HCT116 (cell line): ENCODE data around the gene ATP1A1. TPM values are rescaled to one million over a fixed set of nuclear protein-coding genes. Genes with fewer than 3 reads are reported as not detected.

Source experiments
- ATAC-seq: fragments of 200-7000 bp; cut with Tn5 transposase; 2 replicates; pipeline ENCODE4 v1.9.1; 2020; ENCODE audit warnings: mild to moderate bottlenecking, moderate library complexity
- BruUV-seq: library from RNA; stranded (reverse); fragments of 400-500 nt; replicated peaks from 2 replicates; lab custom pipeline; 2021; lab: Mats Ljungman, UMichigan
- CTCF ChIA-PET: fragments of 300-600 bp; sonication (Branson Sonifier 250); formaldehyde crosslinking; loops from one replicate; lab custom pipeline; 2021; ENCODE audit warnings: antibody characterized with exemption; lab: Charles Lee
- POLR2A ChIA-PET: fragments of 300-600, 350-600 bp; sonication (Branson Sonifier 250); formaldehyde crosslinking; loops from one replicate; lab custom pipeline; 2021; ENCODE audit warnings: antibody characterized with exemption; lab: Charles Lee
- RAD21 ChIA-PET, 2 experiments: fragments of 300-600 bp; sonication (Branson Sonifier 250); formaldehyde crosslinking; loops; one replicate each; lab custom pipeline; 2023; ENCODE audit warnings: low total read pairs in 2 of 2; ENCODE audit not compliant: uncharacterized antibody in 2 of 2, unreplicated experiment in 2 of 2, low non-redundant PET in 1 of 2; lab: Charles Lee
- DNase-seq: peaks from one replicate; pipeline ENCODE4 v3.0.0-alpha.2; 2010; ENCODE audit warnings: low read depth, low spot score
- H2AFZ ChIP-seq: fragments of 200-600 bp; shearing (Covaris generic), sonication (generic); 2 replicates; pipeline ENCODE4 v1.6.1; 2017; ENCODE audit warnings: low read depth, mixed run types, mixed read lengths, antibody characterized with exemption, low read length; ENCODE audit not compliant: poor library complexity, severe bottlenecking
- H3K27ac ChIP-seq: 2 replicates; pipeline ENCODE4 v1.5.1; 2012; ENCODE audit warnings: low read depth, low read length
- H3K27me3 ChIP-seq: fragments of 200-600 bp; sonication (generic); 2 replicates; pipeline ENCODE4 v1.6.1; 2016; ENCODE audit warnings: mixed run types, low read length, mixed read lengths; ENCODE audit not compliant: insufficient read depth
- H3K36me3 ChIP-seq, 2 experiments: fragments of 200-500 bp in 1 of 2; fragments of 200-600 bp in 1 of 2; sonication (Bioruptor generic) in 1 of 2; sonication (generic) in 1 of 2; 2 replicates each; pipeline versions ENCODE4 v1.5.1 to v1.6.1; 2014 to 2016; ENCODE audit warnings: low read length in 2 of 2, inconsistent platforms in 1 of 2, mixed read lengths in 1 of 2, mixed run types in 1 of 2; ENCODE audit not compliant: insufficient read depth in 2 of 2, control insufficient read depth in 1 of 2
- H3K4me1 ChIP-seq, 2 experiments: fragments of 200-600 bp in 1 of 2; sonication (generic) in 1 of 2; 2 replicates each; pipeline versions ENCODE4 v1.5.1 to v1.6.1; 2012 to 2017; ENCODE audit warnings: low read length in 2 of 2, inconsistent platforms in 1 of 2, mild to moderate bottlenecking in 1 of 2, mixed read lengths in 1 of 2, mixed run types in 1 of 2, moderate library complexity in 1 of 2; ENCODE audit not compliant: insufficient read depth in 2 of 2, control insufficient read depth in 1 of 2
- H3K4me2 ChIP-seq: fragments of 200-600 bp; sonication (generic); 2 replicates; pipeline ENCODE4 v1.6.1; 2017; ENCODE audit warnings: mixed run types, low read length, mixed read lengths
- H3K4me3 ChIP-seq, 2 experiments: fragments of 200-600 bp in 1 of 2; sonication (generic) in 1 of 2; replicated peaks in 1 of 2; 2 replicates each; pipeline ENCODE4 v1.5.1; 2011 to 2016; ENCODE audit warnings: low read length in 2 of 2, control low read depth in 1 of 2, low read depth in 1 of 2, mild to moderate bottlenecking in 1 of 2, mixed read lengths in 1 of 2, mixed run types in 1 of 2
- H3K79me2 ChIP-seq: fragments of 200-600 bp; sonication (generic); 2 replicates; pipeline ENCODE4 v1.6.1; 2017; ENCODE audit warnings: mild to moderate bottlenecking, mixed run types, low read length, moderate library complexity, mixed read lengths; ENCODE audit not compliant: insufficient read depth
- H3K9ac ChIP-seq: fragments of 200-600 bp; sonication (generic); 2 replicates; pipeline ENCODE4 v1.6.1; 2016; ENCODE audit warnings: low read length, mixed read lengths
- H3K9me2 ChIP-seq: fragments of 200-600 bp; sonication (generic), shearing (Covaris generic); 2 replicates; pipeline ENCODE4 v1.6.1; 2017; ENCODE audit warnings: mixed run types, mild to moderate bottlenecking, moderate library complexity; ENCODE audit not compliant: insufficient read depth
- H3K9me3 ChIP-seq, 2 experiments: fragments of 200-500 bp in 1 of 2; fragments of 200-600 bp in 1 of 2; sonication (Bioruptor generic) in 1 of 2; sonication (generic) in 1 of 2; 2 replicates each; pipeline ENCODE4 v1.6.1; 2014 to 2017; ENCODE audit warnings: low read length in 2 of 2, mixed read lengths in 2 of 2, inconsistent platforms in 1 of 2, low read depth in 1 of 2, mild to moderate bottlenecking in 1 of 2, mixed run types in 1 of 2, moderate library complexity in 1 of 2; ENCODE audit not compliant: control insufficient read depth in 1 of 2, insufficient read depth in 1 of 2
- H4K20me1 ChIP-seq: fragments of 200-600 bp; sonication (generic), shearing (Covaris generic); 2 replicates; pipeline ENCODE4 v1.6.1; 2017; ENCODE audit warnings: mixed run types, mild to moderate bottlenecking, moderate library complexity; ENCODE audit not compliant: insufficient read depth
- CBX3 ChIP-seq: IDR thresholded peaks from 2 replicates; pipeline ENCODE4 v1.6.1; 2012; ENCODE audit warnings: low read depth
- EGR1 ChIP-seq: IDR thresholded peaks from 2 replicates; pipeline ENCODE4 v1.6.1; 2012; ENCODE audit warnings: low read depth
- EZH2 ChIP-seq: fragments of 200-600 bp; sonication (generic); IDR thresholded peaks from 2 replicates; pipeline ENCODE4 v1.6.1; 2017; ENCODE audit warnings: antibody characterized with exemption, mixed run types
- EZH2phosphoT487 ChIP-seq: fragments of 200-600 bp; IDR thresholded peaks from 2 replicates; pipeline ENCODE4 v1.6.1; 2018; ENCODE audit warnings: antibody characterized with exemption, borderline replicate concordance
- FOSL1 ChIP-seq: IDR thresholded peaks from 2 replicates; pipeline ENCODE4 v1.6.1; 2012; ENCODE audit warnings: low read depth
- POLR2A ChIP-seq: IDR thresholded peaks from 2 replicates; pipeline ENCODE4 v1.7.0; 2011; ENCODE audit warnings: borderline replicate concordance; ENCODE audit not compliant: insufficient read depth, insufficient read length; ENCODE audit errors: extremely low read depth
- POLR2AphosphoS5 ChIP-seq: IDR thresholded peaks from 2 replicates; pipeline ENCODE4 v1.6.1; 2011; ENCODE audit warnings: mild to moderate bottlenecking, low read depth, low read length, moderate library complexity
- RAD21 ChIP-seq: IDR thresholded peaks from 2 replicates; pipeline ENCODE4 v1.6.1; 2012; ENCODE audit warnings: low read depth, mild to moderate bottlenecking
- SRF ChIP-seq: IDR thresholded peaks from 2 replicates; pipeline ENCODE4 v1.6.1; 2012; ENCODE audit warnings: low read depth
- TCF7L2 ChIP-seq: IDR thresholded peaks from 2 replicates; pipeline ENCODE4 v1.7.0; 2011; ENCODE audit warnings: borderline replicate concordance, inconsistent platforms; ENCODE audit not compliant: insufficient read depth, insufficient read length; ENCODE audit errors: extremely low read depth
- ZBTB33 ChIP-seq: IDR thresholded peaks from 2 replicates; pipeline ENCODE4 v1.6.1; 2011; ENCODE audit warnings: mild to moderate bottlenecking, low read length, moderate library complexity; ENCODE audit not compliant: insufficient replicate concordance; ENCODE audit errors: extremely low read depth
- intact Hi-C: fragments of 100-400 bp; cut with micrococcal nuclease; formaldehyde crosslinking; loops from 2 replicates; pipeline ENCODE4 v1.10.0; 2022
- total RNA-seq: library from RNA; stranded (reverse); gene quantifications from one replicate; pipeline ENCODE4 v1.2.1, GENCODE V29; 2021; ENCODE audit not compliant: unreplicated experiment
- TF ChIP-seq, protein P1 (sequence below), 3 experiments: fragments of 200-600 bp in 1 of 3; sonication (generic) in 1 of 3; IDR thresholded peaks in 2 of 3; conservative IDR thresholded peaks in 1 of 3; 2 replicates each; pipeline ENCODE4 v1.5.1; 2012 to 2017; ENCODE audit warnings: low read depth in 2 of 3, low read length in 2 of 3, antibody characterized with exemption in 1 of 3, borderline replicate concordance in 1 of 3, control low read depth in 1 of 3, mild to moderate bottlenecking in 1 of 3, mixed read lengths in 1 of 3, mixed run types in 1 of 3, moderate library complexity in 1 of 3; ENCODE audit not compliant: insufficient read depth in 1 of 3
- TF ChIP-seq, protein P2 (sequence below): IDR thresholded peaks from 2 replicates; pipeline ENCODE4 v1.6.1; 2012

Gene ATP1A1
- total RNA-seq, 1 experiment from 2014 or later: 290 TPM

DNA sequence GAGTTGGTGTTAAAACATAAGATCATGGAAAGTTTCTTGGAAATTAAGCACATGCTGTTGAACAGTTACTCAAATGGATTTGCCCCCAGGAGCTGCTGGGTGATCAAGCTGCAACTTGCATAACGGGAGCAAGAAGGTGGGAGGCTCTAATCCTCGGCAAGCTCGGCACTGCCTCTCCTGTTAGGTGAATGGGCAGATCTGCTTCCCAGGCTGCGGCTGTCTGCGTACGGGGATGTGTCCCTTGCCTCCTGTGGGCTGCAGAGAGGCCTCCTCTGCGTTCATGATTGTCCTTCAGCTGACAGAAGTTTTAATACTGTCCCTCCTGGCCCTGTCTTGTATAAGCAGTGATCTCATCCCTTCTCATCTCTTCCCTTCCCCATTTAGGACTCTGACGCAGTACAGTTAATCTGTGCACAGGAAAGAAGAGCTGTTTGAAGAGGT lies 36.7 kb downstream of the ATP1A1 start (continued):
- no peak for TF ChIP-seq TCF7L2
- no peak for TF ChIP-seq RAD21
- TF ChIP-seq ZBTB33: no peak
- TF ChIP-seq EZH2phosphoT487: no peak
- TF ChIP-seq SRF: no peak
- TF ChIP-seq FOSL1: no peak
- no peak for TF ChIP-seq EZH2

GRCh38 chr1:116411784-116412479 lies 38.9 kb downstream of the ATP1A1 start:
- ATAC-seq (no peak), DNase-seq (no peak)
- Histone ChIP-seq H3K4me2 (no peak overlapping the region), H3K9ac (no peak overlapping the region), H3K4me1 (peaks cover 0 to 18% of the 10 kb centered on the region in 2 experiments; a peak in 2 of 4 replicates), H3K9me3 (no peaks in the 10 kb centered on the region), H3K4me3 (no peak overlapping the region), H3K27ac (no peak overlapping the region), H4K20me1 (no peaks in the 10 kb centered on the region), H3K36me3 (0 out of 4 replicates have a peak, but pooled peaks cover 0 to 4% of the 10 kb centered on the region in 2 experiments), H3K79me2 (no peaks in the 10 kb centered on the region), H3K9me2 (no peaks in the 10 kb centered on the region), H2AFZ (no peak overlapping the region), H3K27me3 (no peaks in the 10 kb centered on the region)
- POLR2A ChIA-PET: interaction anchor here (0.6 kb wide), 1 partner anchor 88 kb away, joined by 3 read pairs; no protein-coding TSS in a partner anchor
- intact Hi-C loops: no loop called here
- CTCF ChIA-PET: interaction anchor here (1.3 kb wide), 1 partner anchor 273 kb away, joined by 3 read pairs; no protein-coding TSS in a partner anchor
- RAD21 ChIA-PET: no interaction called here
- BruUV-seq: no TSS peak
- TF ChIP-seq POLR2AphosphoS5 (no peak), EGR1 (no peak), CBX3 (no peak), POLR2A (no peak), EZH2 (no peak), ZBTB33 (no peak)
- TF ChIP-seq, protein P1, sequence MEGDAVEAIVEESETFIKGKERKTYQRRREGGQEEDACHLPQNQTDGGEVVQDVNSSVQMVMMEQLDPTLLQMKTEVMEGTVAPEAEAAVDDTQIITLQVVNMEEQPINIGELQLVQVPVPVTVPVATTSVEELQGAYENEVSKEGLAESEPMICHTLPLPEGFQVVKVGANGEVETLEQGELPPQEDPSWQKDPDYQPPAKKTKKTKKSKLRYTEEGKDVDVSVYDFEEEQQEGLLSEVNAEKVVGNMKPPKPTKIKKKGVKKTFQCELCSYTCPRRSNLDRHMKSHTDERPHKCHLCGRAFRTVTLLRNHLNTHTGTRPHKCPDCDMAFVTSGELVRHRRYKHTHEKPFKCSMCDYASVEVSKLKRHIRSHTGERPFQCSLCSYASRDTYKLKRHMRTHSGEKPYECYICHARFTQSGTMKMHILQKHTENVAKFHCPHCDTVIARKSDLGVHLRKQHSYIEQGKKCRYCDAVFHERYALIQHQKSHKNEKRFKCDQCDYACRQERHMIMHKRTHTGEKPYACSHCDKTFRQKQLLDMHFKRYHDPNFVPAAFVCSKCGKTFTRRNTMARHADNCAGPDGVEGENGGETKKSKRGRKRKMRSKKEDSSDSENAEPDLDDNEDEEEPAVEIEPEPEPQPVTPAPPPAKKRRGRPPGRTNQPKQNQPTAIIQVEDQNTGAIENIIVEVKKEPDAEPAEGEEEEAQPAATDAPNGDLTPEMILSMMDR (IDR thresholded peaks at IDR 0.05 in 2 of 3, conservative IDR thresholded peaks at IDR 0.05 in 1 of 3; ENCODE audit: borderline replicate concordance in 1 of 3, insufficient read depth in 1 of 3, low read depth in 2 of 3, low read length in 2 of 3): no peak
- TF ChIP-seq, protein P2, sequence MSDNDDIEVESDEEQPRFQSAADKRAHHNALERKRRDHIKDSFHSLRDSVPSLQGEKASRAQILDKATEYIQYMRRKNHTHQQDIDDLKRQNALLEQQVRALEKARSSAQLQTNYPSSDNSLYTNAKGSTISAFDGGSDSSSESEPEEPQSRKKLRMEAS: no peak
